Thyroid gland (tissue), 4 donors: ENCODE results near the gene SMIM11.

Experiments used
- CTCF ChIP-seq, 6 experiments: fragments of 200-600 bp in 3 of 6; fragments of 450-650 bp in 3 of 6; sonication (generic) in 3 of 6; IDR thresholded peaks; one replicate each; pipeline ENCODE4 v1.5.1; 2016 to 2019; ENCODE audit warnings: antibody characterized with exemption in 6 of 6, mild to moderate bottlenecking in 2 of 6, inconsistent platforms in 1 of 6, moderate library complexity in 1 of 6
- POLR2A ChIP-seq, 2 donors: fragments of 450-650 bp; IDR thresholded peaks; one replicate each; pipeline ENCODE4 v1.6.1; 2017; ENCODE audit warnings: antibody characterized with exemption in 2 of 2, mild to moderate bottlenecking in 2 of 2, moderate library complexity in 1 of 2

- no peak for TF ChIP-seq CTCF (IDR thresholded peaks at IDR 0.05)
- TF ChIP-seq POLR2A (IDR thresholded peaks at IDR 0.05): no peak
Measured at GRCh38 chr21:34354836-34355235, 20.5 kb upstream of the SMIM11 start.
